Kidney (tissue), 14 donors: ENCODE measurements around the gene ST3GAL3. TPM values are rescaled to one million over a fixed set of nuclear protein-coding genes. Genes with fewer than 3 reads are reported as not detected.

Experiments
- DNase-seq, 5 donors: peaks; one replicate each; pipeline ENCODE4 v3.0.0-alpha.2; 2013 to 2020
- FAIRE-seq: peaks from 2 replicates; lab custom pipeline; 2012; peaks lifted over from hg19 to GRCh38; lab: Jason Lieb, UNC
- H3K27ac ChIP-seq, 2 donors: one replicate each; pipeline ENCODE4 v1.7.0; 2013; ENCODE audit warnings: low read depth in 2 of 2, low read length in 2 of 2, inconsistent platforms in 1 of 2
- H3K27me3 ChIP-seq: one replicate; pipeline ENCODE4 v1.7.1; 2013; ENCODE audit warnings: low read length, inconsistent platforms; ENCODE audit not compliant: control insufficient read depth, insufficient read depth
- H3K36me3 ChIP-seq, 3 donors: one replicate each; pipeline versions ENCODE4 v1.7.0 to v1.7.1; 2013; ENCODE audit warnings: low read length in 3 of 3, control low read depth in 1 of 3, inconsistent platforms in 1 of 3; ENCODE audit not compliant: insufficient read depth in 3 of 3, control insufficient read depth in 2 of 3
- H3K4me1 ChIP-seq, 3 donors: one replicate each; pipeline versions ENCODE4 v1.7.0 to v1.7.1; 2013; ENCODE audit warnings: low read length in 3 of 3, inconsistent platforms in 1 of 3, low read depth in 1 of 3; ENCODE audit not compliant: control insufficient read depth in 2 of 3, insufficient read depth in 2 of 3
- H3K4me3 ChIP-seq, 3 donors: one replicate each; pipeline versions ENCODE4 v1.7.0 to v1.8.1; 2013; ENCODE audit warnings: low read length in 3 of 3, control low read depth in 1 of 3, inconsistent platforms in 1 of 3
- H3K9ac ChIP-seq, 3 donors: one replicate each; pipeline versions ENCODE4 v1.7.0 to v1.7.1; 2013; ENCODE audit warnings: low read length in 3 of 3, control low read depth in 1 of 3, inconsistent platforms in 1 of 3
- H3K9me3 ChIP-seq, 3 donors: one replicate each; pipeline versions ENCODE4 v1.7.0 to v1.7.1; 2013; ENCODE audit warnings: low read length in 3 of 3, control low read depth in 1 of 3, inconsistent platforms in 1 of 3; ENCODE audit not compliant: control insufficient read depth in 2 of 3, insufficient read depth in 1 of 3
- CTCF ChIP-seq: IDR thresholded peaks from 3 replicates; pipeline ENCODE4 v1.5.1; 2012; ENCODE audit warnings: mild to moderate bottlenecking, moderate library complexity, borderline replicate concordance; ENCODE audit not compliant: insufficient read depth; ENCODE audit errors: extremely low read depth
- intact Hi-C: fragments of 100-400 bp; cut with DNase I; formaldehyde crosslinking; loops from one replicate; pipeline ENCODE4 v1.11.1; 2022
- polyA plus RNA-seq: library from polyadenylated mRNA; stranded (reverse); fragments of 350-450 nt; fragmentation: Illumina TruSeq; extraction: RNeasy Lipid Tissue Mini Kit (QIAGEN cat#74804); gene quantifications from one replicate; pipeline ENCODE4 v1.2.3, GENCODE V29; 2014; ENCODE audit warnings: low read depth, low replicate concordance; ENCODE audit not compliant: insufficient read depth
- total RNA-seq: library from RNA; stranded (reverse); fragmentation: NEBNext Ultra II Directional; extraction: Animal tissue kit (Norgen Biotek cat#: 25700); gene quantifications from one replicate; pipeline ENCODE4 v1.2.1, GENCODE V29; 2021
- donor health status: control.
- donor health status: control.
- donor health status: control.
- donor health status: control.
- donor health status: control.
- donor health status: DM: yes; HTN: yes; CAD: no.
- donor health status: Normal renal cell carcinoma (clear cell type).

Gene ST3GAL3
- total and polyA plus RNA-seq, 2 donors from 2014 or later = 15.3 to 21.3 TPM

GRCh38 chr1:43861988-43862735 lies 154.8 kb downstream of the ST3GAL3 start:
- H3K4me1 ChIP-seq = no peaks in the 10 kb centered on the region
- no peak overlapping the region for H3K4me3 ChIP-seq
- intact Hi-C loops = no loop called here
- no peaks in the 10 kb centered on the region for H3K9me3 ChIP-seq
- no peaks in the 10 kb centered on the region for H3K27me3 ChIP-seq
- no peak overlapping the region for H3K27ac ChIP-seq
- TF ChIP-seq CTCF = no peak
- no peaks in the 10 kb centered on the region for H3K36me3 ChIP-seq
- no peak for FAIRE-seq
- H3K9ac ChIP-seq = no peak overlapping the region
- no peak for DNase-seq

- Histone ChIP-seq H3K9ac (no peak overlapping the region), H3K4me1 (peaks cover 0 to 3% (median 2%) of the 10 kb centered on the region in 3 donors), H3K27me3 (no peaks in the 10 kb centered on the region), H3K4me3 (no peak overlapping the region), H3K36me3 (no peaks in the 10 kb centered on the region), H3K27ac (no peak overlapping the region), H3K9me3 (no peaks in the 10 kb centered on the region)
- intact Hi-C loops = no loop called here
- TF ChIP-seq CTCF = no peak
- no peak for FAIRE-seq
- no peak for DNase-seq
Measured at GRCh38 chr1:43864111-43865045, 157.0 kb downstream of the ST3GAL3 start.

GRCh38 chr1:43866201-43866600 lies 158.9 kb downstream of the ST3GAL3 start:
- intact Hi-C loops = no loop called here
- Histone ChIP-seq H3K36me3 (no peaks in the 10 kb centered on the region), H3K9me3 (no peaks in the 10 kb centered on the region), H3K4me3 (no peak overlapping the region), H3K27me3 (no peaks in the 10 kb centered on the region), H3K9ac (no peak overlapping the region), H3K27ac (no peak overlapping the region), H3K4me1 (peaks cover 0 to 3% (median 2%) of the 10 kb centered on the region in 3 donors)
- no peak for FAIRE-seq
- DNase-seq = no peak
- TF ChIP-seq CTCF = no peak
